T-helper 9 cell (primary cell): Measurements from ENCODE around the gene ERC1.
"Not testable (repeated sequence)": the region's sequence is repeated elsewhere in the genome, so short reads cannot be mapped to it uniquely, and the experiment has no call there.

ENCODE experiments used
- DNase-seq: peaks from one replicate; pipeline ENCODE4 v3.0.0-alpha.2; 2020

ERC1 gene

DNA sequence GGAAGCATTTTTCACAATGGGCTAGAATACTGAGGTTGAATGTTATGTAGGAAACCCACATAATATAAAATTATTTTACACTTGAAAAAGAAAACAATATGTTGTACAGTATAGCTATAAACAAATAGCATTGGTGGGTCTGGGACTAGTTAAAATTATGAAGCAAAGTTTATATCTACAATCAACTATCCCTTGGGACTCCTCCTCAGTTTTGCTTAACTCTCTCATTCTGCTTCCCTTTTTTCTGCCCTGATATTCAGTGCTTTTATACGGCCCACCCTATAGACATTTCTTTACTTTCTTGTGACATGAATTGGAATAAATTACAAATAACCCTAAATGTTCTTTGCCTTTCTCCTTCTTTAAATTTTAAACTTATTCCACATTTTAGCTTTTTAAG lies 302.9 kb downstream of the ERC1 start:
- no peak for DNase-seq

DNA sequence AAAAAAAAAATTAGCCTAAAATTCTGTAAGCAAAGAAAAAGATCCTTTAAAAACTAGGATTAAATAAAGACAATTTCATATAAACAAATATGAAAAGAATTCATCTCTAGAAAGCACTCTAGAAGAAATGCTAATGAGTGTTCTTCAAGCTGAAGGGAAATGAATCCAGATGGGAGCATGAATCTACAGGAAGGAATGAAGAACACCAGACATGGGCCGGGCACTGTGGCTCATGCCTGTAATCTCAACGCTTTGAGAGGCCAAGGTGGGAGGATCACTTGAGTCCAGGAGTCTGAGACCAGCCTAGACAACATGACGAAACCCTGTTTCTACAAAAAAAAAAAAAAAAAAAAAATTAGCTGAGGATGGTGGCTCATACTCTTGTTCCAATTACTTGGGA lies 306.2 kb downstream of the ERC1 start:
- no peak for DNase-seq

DNA sequence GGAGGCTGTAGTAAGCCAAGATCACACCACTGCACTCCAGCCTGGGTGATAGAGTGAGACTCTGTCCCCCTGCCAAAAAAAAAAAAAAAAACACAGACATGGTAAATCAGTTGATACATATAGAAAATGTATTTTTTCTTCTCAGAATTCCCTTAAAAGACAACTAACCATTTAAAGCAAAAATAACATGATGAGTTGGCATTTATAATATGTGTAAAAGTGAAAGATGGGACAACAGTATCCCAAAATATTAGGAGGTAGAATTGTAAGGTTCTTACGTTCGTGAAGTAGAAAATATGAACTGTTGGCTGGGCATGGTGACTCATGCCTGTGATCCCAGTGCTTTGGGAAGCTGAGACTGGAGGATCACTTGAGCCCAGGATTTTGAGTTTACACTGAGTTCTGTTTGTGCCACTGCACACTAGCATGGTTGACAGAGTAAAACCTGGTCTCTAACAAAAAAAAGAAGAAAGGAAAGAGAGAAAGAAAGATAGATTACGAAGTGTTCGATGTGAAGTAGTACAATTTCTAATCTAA lies 306.7 kb downstream of the ERC1 start:
- DNase-seq = no peak

DNA sequence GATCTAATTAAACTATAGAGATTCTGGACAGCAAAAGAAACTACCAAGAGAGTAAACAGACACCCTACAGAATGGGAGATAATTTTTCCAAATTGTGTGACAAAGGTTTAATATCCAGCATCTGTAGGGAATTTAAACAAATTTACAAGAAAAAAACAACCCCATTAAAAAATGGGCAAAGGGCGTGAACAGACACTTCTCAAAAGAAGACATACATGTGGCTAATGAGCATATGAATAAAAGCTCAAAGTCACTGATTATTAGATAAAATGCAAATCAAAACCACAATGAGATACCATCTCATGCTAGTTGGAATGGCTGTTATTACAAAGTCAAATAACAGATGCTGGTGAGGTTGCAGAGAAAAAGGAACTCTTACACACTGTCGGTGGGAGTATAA lies 309.4 kb downstream of the ERC1 start:
- no peak for DNase-seq

GRCh38 chr12:1302201-1302870 lies 311.3 kb downstream of the ERC1 start:
- DNase-seq = no peak

DNA sequence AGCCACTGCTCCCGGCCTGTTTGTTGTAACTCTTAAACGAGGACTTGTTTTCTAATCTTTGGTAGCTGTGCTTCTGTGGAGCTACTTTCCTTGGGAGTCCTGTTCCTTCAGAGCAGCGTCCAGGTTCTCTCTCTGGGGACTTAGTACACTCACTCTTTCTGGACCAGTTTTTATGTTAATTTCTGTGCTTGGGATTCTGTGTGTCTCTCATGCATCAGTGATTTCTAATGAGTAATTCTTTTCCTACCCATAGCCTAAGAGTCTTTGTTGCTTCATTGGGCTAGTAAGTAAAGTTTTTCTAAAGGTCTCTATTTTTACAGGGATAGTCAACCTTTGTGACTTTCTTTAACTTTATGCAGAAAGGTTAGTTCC lies 314.0 kb downstream of the ERC1 start:
- no peak for DNase-seq

GRCh38 chr12:1305791-1306500 lies 314.9 kb downstream of the ERC1 start:
- DNase-seq = no peak

DNA sequence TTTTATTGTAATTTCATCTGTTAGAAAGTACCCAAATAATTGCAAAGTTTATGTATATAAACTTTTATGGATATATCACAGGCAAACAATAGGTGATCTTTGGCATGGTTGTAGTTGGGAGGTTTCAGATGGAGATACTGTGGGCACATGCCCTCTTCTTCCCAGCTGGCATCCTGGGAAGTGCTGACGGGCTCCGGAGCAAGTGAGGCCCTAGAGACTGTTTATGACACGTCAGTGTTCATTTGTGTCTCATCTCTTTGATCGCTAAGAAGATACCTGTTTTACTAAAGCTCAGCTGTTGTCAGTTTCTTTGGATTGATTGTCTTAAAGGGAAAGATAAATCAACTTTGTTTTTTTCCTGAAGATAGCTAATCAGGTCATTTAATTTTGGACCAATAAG lies 315.8 kb downstream of the ERC1 start:
- DNase-seq = no peak

- DNase-seq = no peak
These were observed 316.8 kb downstream of the ERC1 start for GRCh38 chr12:1307796-1308195.

DNA sequence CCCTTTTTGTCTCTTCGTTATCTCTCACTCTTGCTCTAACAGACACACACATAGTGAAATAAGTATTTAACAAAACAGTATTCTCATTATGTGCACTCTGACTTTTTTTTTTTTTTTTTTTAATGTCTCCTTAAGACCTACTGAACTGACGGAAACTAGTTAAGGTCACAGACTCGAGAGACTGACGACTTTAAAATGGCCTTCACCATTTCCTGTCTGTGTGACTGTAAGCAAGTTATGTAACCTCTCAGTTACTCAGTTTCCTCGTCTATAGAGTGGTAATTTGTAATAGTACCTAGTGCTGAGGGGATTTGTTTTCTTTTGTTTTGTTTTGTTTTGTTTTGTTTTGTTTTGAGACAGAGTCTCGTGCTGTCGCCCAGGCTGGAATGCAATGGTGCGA lies 318.6 kb downstream of the ERC1 start:
- no peak for DNase-seq

GRCh38 chr12:1310653-1311052 lies 319.6 kb downstream of the ERC1 start:
- no peak for DNase-seq

DNA sequence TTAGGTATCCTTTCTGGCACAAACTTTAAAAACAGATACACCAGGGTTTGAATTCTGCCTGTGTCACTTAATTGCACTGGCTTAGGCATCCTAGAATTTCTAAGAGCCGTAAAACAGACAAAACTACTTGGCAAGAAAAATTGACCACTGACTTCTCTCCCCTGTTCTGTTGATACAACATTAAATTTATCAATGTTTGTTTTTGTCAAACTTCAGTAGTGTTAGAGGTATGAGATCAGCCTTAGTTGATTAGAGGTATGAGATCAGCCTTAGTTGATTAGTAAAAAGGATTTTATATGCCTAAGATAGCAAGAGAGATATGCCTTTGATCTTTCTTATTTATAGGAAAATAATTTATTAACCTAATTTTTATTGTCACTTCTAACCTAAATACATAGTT lies 320.1 kb downstream of the ERC1 start:
- DNase-seq = no peak

DNA sequence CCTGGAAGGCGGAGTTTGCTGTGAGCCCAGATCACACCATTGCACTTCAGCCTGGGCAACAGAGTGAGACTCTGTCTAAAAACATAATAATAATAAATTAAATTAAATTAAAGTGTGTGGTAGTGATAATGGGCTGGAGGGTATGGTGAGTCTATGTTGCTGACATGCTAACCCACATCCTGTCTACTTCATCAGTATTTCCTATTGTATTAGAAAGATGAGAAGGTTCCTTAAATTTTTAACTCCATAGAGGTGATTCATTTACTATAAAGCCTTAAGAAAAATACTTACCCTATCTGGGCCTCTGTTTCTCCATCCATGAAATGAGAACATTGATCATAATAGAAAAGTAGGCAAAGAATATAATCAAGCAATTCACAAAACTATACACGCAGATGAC lies 322.9 kb downstream of the ERC1 start:
- no peak for DNase-seq

GRCh38 chr12:1314523-1314922 lies 323.5 kb downstream of the ERC1 start:
- no peak for DNase-seq

- not testable (repeated sequence) for DNase-seq
These were observed 326.0 kb downstream of the ERC1 start for GRCh38 chr12:1316991-1317390.

GRCh38 chr12:1318327-1319031 lies 327.5 kb downstream of the ERC1 start:
- no peak for DNase-seq

GRCh38 chr12:1319212-1319611 lies 328.2 kb downstream of the ERC1 start:
- no peak for DNase-seq

DNA sequence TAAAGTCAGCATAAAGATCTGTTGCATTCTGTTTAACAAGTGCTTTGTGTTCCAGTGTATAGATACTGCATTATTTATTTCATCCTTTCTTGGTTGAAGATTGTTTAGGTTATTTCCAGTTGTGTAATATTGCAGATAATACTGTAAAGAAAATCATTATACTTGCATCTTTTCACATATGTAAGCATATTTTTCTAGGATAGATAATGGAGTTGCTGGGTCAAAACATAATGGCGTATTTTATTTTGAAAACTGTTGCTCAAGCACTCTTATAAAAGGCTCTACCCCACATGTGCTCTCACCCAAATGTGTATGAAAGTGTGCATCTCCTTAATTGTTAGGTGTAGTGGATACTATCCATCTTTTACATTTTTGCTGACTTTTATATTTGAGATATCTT lies 329.0 kb downstream of the ERC1 start:
- DNase-seq = no peak

- no peak for DNase-seq
These were observed 331.8 kb downstream of the ERC1 start for GRCh38 chr12:1322821-1323220.

DNA sequence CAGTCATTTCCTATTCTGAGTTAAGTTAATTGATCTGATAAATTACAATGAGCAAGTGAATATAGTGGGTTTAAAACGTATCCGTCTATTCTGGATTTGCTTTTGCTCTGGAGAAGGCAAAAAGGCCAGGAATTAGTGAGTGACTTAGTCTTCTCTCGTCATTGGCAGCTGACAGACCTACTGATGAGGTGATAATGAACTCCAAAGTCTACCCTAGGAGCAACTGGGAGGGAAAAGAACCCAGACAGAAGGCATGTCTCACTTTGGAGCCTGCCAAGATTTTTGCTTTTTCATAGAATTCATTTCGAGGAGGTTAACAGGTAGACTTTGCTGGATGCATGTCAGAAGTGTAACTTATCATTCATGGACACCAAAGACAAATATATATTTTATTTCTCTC lies 333.1 kb downstream of the ERC1 start:
- DNase-seq = no peak

GRCh38 chr12:1324910-1325309 lies 333.9 kb downstream of the ERC1 start:
- DNase-seq = no peak

DNA sequence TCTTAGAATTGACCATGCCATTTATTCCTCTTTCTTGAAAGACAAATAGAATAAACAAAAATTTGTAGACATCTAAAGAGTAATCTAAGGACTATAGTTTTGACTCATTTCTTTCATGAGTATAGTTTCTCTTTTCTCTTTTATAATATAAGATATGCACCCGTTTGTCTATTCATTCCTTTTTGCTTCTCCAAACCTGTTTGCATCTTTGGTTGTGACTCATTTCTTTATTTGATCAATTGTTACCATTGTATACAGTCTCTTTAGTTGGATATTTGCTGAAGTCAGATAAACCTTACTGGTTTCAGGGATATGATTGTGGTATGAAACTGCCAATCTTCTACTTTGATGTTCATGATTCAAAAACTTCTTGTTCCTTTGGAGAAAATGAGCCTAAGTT lies 334.6 kb downstream of the ERC1 start:
- no peak for DNase-seq

DNA sequence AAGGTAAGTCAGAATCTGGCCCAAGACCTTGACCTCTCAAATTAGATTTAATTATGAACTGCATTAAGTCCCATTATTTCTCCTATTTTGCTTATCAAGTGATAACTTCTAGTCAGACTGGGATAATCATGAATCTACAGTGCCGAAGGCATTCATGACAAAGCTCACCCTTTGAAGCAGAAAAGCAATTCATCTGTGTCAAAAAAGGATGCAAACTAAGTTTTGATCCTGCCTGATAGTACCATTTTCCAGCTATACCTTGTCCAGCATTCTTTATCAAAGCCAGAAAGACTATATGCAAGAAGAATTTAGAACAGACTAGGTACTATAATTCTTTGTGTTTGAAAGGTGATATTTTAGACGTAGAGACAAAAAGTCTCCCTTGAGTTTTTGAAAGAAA lies 335.2 kb downstream of the ERC1 start:
- DNase-seq = no peak

GRCh38 chr12:1328391-1328790 lies 337.4 kb downstream of the ERC1 start:
- DNase-seq = no peak
